Activated T-cell treated with anti-CD3 and anti-CD28 coated beads, Interleukin-2, amount 50 U/mL, for 72 hours (primary cell): Measurements from ENCODE around the gene CNTNAP2. TPM values are rescaled to one million over a fixed set of nuclear protein-coding genes. Genes with fewer than 3 reads are reported as not detected.
"Not testable (repeated sequence)": the region's sequence is repeated elsewhere in the genome, so short reads cannot be mapped to it uniquely, and the experiment has no call there.

Source experiments
- ATAC-seq, 2 donors: fragments of 150-1000 bp; cut with Tn5 transposase; replicated peaks in 1 of 2; 2 replicates each; pipeline ENCODE4 v1.10.0; 2021; ENCODE audit warnings: moderate library complexity in 2 of 2, mild to moderate bottlenecking in 1 of 2
- DNase-seq, 2 donors: peaks; one replicate each; pipeline ENCODE4 v3.0.0; 2021 to 2022; ENCODE audit warnings: mixed read lengths in 1 of 2
- H3K27ac Mint-ChIP-seq: one replicate; pipeline ENCODE4 v1.8.0; 2022; ENCODE audit warnings: mild to moderate bottlenecking, moderate library complexity, mixed read lengths
- H3K27me3 Mint-ChIP-seq: one replicate; pipeline ENCODE4 v1.8.0; 2022; ENCODE audit warnings: low read depth, mixed read lengths
- H3K36me3 Mint-ChIP-seq, 2 donors: one replicate each; pipeline ENCODE4 v1.8.0; 2022; ENCODE audit warnings: mixed read lengths in 2 of 2, mild to moderate bottlenecking in 1 of 2; ENCODE audit not compliant: insufficient read depth in 2 of 2
- H3K4me1 Mint-ChIP-seq: one replicate; pipeline ENCODE4 v1.8.0; 2022; ENCODE audit warnings: low read depth, mixed read lengths
- H3K4me3 Mint-ChIP-seq, 2 donors: one replicate each; pipeline ENCODE4 v1.8.0; 2022; ENCODE audit warnings: mild to moderate bottlenecking in 2 of 2, mixed read lengths in 2 of 2, moderate library complexity in 2 of 2
- H3K9me3 Mint-ChIP-seq, 2 donors: one replicate each; pipeline ENCODE4 v1.8.0; 2022; ENCODE audit warnings: mixed read lengths in 2 of 2
- total RNA-seq, 2 donors: library from RNA; stranded (reverse); gene quantifications; one replicate each; pipeline ENCODE4 v1.2.3, GENCODE V29; 2022

CNTNAP2 gene
- total RNA-seq, 2 donors from 2014 or later = not detected

GRCh38 chr7:147775516-147776284 is 1659.1 kb downstream of the CNTNAP2 start:
- Mint-ChIP-seq H3K27me3 (no peaks in the 10 kb centered on the region), H3K9me3 (peaks cover 0 to 2% of the 10 kb centered on the region in 2 donors), H3K4me3 (no peak overlapping the region), H3K4me1 (no peaks in the 10 kb centered on the region), H3K36me3 (no peaks in the 10 kb centered on the region), H3K27ac (no peak overlapping the region)
- ATAC-seq (no peak), DNase-seq (no peak)

GRCh38 chr7:147777309-147777708 is 1660.7 kb downstream of the CNTNAP2 start:
- no peaks in the 10 kb centered on the region for H3K4me1 Mint-ChIP-seq
- H3K27ac Mint-ChIP-seq = no peak overlapping the region

GRCh38 chr7:147779949-147780348 is 1663.3 kb downstream of the CNTNAP2 start:
- no peaks in the 10 kb centered on the region for H3K27me3 Mint-ChIP-seq
- no peaks in the 10 kb centered on the region for H3K36me3 Mint-ChIP-seq
- no peak overlapping the region for H3K27ac Mint-ChIP-seq
- H3K4me1 Mint-ChIP-seq = no peaks in the 10 kb centered on the region
- no peak overlapping the region for H3K4me3 Mint-ChIP-seq
- DNase-seq (no peak), ATAC-seq (no peak)
- peaks cover 0 to 2% of the 10 kb centered on the region in 2 donors for H3K9me3 Mint-ChIP-seq

More at GRCh38 chr7:147777309-147777708, 1660.7 kb downstream of the CNTNAP2 start:
- H3K4me3 Mint-ChIP-seq = no peak overlapping the region
- no peaks in the 10 kb centered on the region for H3K27me3 Mint-ChIP-seq
- no peaks in the 10 kb centered on the region for H3K36me3 Mint-ChIP-seq
- DNase-seq (no peak), ATAC-seq (no peak)
- H3K9me3 Mint-ChIP-seq = peaks cover 0 to 2% of the 10 kb centered on the region in 2 donors

- Mint-ChIP-seq H3K9me3 (peaks cover 0 to 1% of the 10 kb centered on the region in 2 donors), H3K27ac (no peak overlapping the region), H3K4me1 (no peaks in the 10 kb centered on the region), H3K36me3 (no peaks in the 10 kb centered on the region), H3K4me3 (no peak overlapping the region), H3K27me3 (no peaks in the 10 kb centered on the region)
- DNase-seq (no peak), ATAC-seq (no peak)
These were observed 1680.0 kb downstream of the CNTNAP2 start for GRCh38 chr7:147796581-147796980.

- H3K27me3 Mint-ChIP-seq = no peaks in the 10 kb centered on the region
- H3K4me1 Mint-ChIP-seq = no peaks in the 10 kb centered on the region
- no peak for ATAC-seq
- H3K36me3 Mint-ChIP-seq = no peaks in the 10 kb centered on the region
- no peak overlapping the region for H3K4me3 Mint-ChIP-seq
- no peak for DNase-seq
- H3K27ac Mint-ChIP-seq = no peak overlapping the region
- H3K9me3 Mint-ChIP-seq = peaks cover 0 to 1% of the 10 kb centered on the region in 2 donors
These were observed 1681.4 kb downstream of the CNTNAP2 start for GRCh38 chr7:147798001-147798400.

- H3K4me3 Mint-ChIP-seq = not testable (repeated sequence)
These were observed 1685.2 kb downstream of the CNTNAP2 start for GRCh38 chr7:147801762-147802161.

GRCh38 chr7:147803151-147803550 is 1686.5 kb downstream of the CNTNAP2 start:
- no peak for ATAC-seq
- Mint-ChIP-seq H3K27ac (no peak overlapping the region), H3K4me1 (no peaks in the 10 kb centered on the region), H3K36me3 (no peaks in the 10 kb centered on the region), H3K9me3 (peaks cover 0 to 2% of the 10 kb centered on the region in 2 donors), H3K27me3 (no peaks in the 10 kb centered on the region), H3K4me3 (no peak overlapping the region)
- DNase-seq = no peak

More at GRCh38 chr7:147801762-147802161, 1685.2 kb downstream of the CNTNAP2 start:
- DNase-seq, ATAC-seq, H3K4me1 Mint-ChIP-seq, H3K9me3 Mint-ChIP-seq, H3K36me3 Mint-ChIP-seq, H3K27ac Mint-ChIP-seq, H3K27me3 Mint-ChIP-seq: not testable (repeated sequence)

- Mint-ChIP-seq H3K36me3 (no peaks in the 10 kb centered on the region), H3K27ac (no peak overlapping the region), H3K27me3 (no peaks in the 10 kb centered on the region), H3K4me1 (no peaks in the 10 kb centered on the region), H3K4me3 (no peak overlapping the region), H3K9me3 (peaks cover 0 to 2% of the 10 kb centered on the region in 2 donors)
- ATAC-seq (no peak), DNase-seq (no peak)
These were observed 1687.0 kb downstream of the CNTNAP2 start for GRCh38 chr7:147803606-147804005.

GRCh38 chr7:147804032-147804431 is 1687.4 kb downstream of the CNTNAP2 start:
- no peak for ATAC-seq
- Mint-ChIP-seq H3K27ac (no peak overlapping the region), H3K36me3 (no peaks in the 10 kb centered on the region), H3K4me3 (no peak overlapping the region), H3K9me3 (peaks cover 0 to 2% of the 10 kb centered on the region in 2 donors), H3K27me3 (no peaks in the 10 kb centered on the region), H3K4me1 (no peaks in the 10 kb centered on the region)
- no peak for DNase-seq

- H3K36me3 Mint-ChIP-seq = no peaks in the 10 kb centered on the region
- ATAC-seq (no peak), DNase-seq (no peak)
- no peaks in the 10 kb centered on the region for H3K4me1 Mint-ChIP-seq
- no peak overlapping the region for H3K27ac Mint-ChIP-seq
- H3K4me3 Mint-ChIP-seq = no peak overlapping the region
- peaks cover 0 to 3% of the 10 kb centered on the region in 2 donors for H3K9me3 Mint-ChIP-seq
- H3K27me3 Mint-ChIP-seq = no peaks in the 10 kb centered on the region
These were observed 1689.5 kb downstream of the CNTNAP2 start for GRCh38 chr7:147805996-147806576.

- no peaks in the 10 kb centered on the region for H3K36me3 Mint-ChIP-seq
These were observed 1693.2 kb downstream of the CNTNAP2 start for GRCh38 chr7:147809786-147810185.

GRCh38 chr7:147810269-147810668 is 1693.7 kb downstream of the CNTNAP2 start:
- Mint-ChIP-seq H3K27ac (no peak overlapping the region), H3K9me3 (peaks cover 0 to 3% of the 10 kb centered on the region in 2 donors), H3K36me3 (no peaks in the 10 kb centered on the region), H3K4me3 (no peak overlapping the region), H3K4me1 (no peaks in the 10 kb centered on the region), H3K27me3 (no peaks in the 10 kb centered on the region)
- no peak for ATAC-seq
- DNase-seq = no peak

More at GRCh38 chr7:147809786-147810185, 1693.2 kb downstream of the CNTNAP2 start:
- no peaks in the 10 kb centered on the region for H3K4me1 Mint-ChIP-seq
- no peak overlapping the region for H3K27ac Mint-ChIP-seq
- H3K27me3 Mint-ChIP-seq = no peaks in the 10 kb centered on the region
- peaks cover 0 to 3% of the 10 kb centered on the region in 2 donors for H3K9me3 Mint-ChIP-seq
- no peak overlapping the region for H3K4me3 Mint-ChIP-seq
- DNase-seq = no peak
- no peak for ATAC-seq

GRCh38 chr7:147811923-147812322 is 1695.3 kb downstream of the CNTNAP2 start:
- no peaks in the 10 kb centered on the region for H3K36me3 Mint-ChIP-seq
- ATAC-seq (no peak), DNase-seq (no peak)
- no peak overlapping the region for H3K27ac Mint-ChIP-seq
- H3K4me1 Mint-ChIP-seq = no peaks in the 10 kb centered on the region
- no peak overlapping the region for H3K4me3 Mint-ChIP-seq
- no peaks in the 10 kb centered on the region for H3K27me3 Mint-ChIP-seq
- peaks cover 0 to 1% of the 10 kb centered on the region in 2 donors for H3K9me3 Mint-ChIP-seq
